OCI-LY3 (cell line): ENCODE results near the gene CORO6.

ENCODE experiments used
- CTCF ChIP-seq: fragments of 200-600, 300-600 bp; sonication (generic); IDR thresholded peaks from 2 replicates; pipeline ENCODE4 v1.5.1; 2014; ENCODE audit warnings: antibody characterized with exemption, low read length, low read depth
- EZH2phosphoT487 ChIP-seq: fragments of 200-600 bp; shearing (Covaris generic); IDR thresholded peaks from 2 replicates; pipeline ENCODE4 v1.6.1; 2018; ENCODE audit warnings: antibody characterized with exemption, mixed run types, low read depth

GRCh38 chr17:29611351-29612093 is 11.2 kb downstream of the CORO6 start:
- TF ChIP-seq CTCF (no peak), EZH2phosphoT487 (no peak)
